Psoas muscle (tissue), 8 donors: ENCODE measurements around the gene HECW1. TPM values are rescaled to one million over a fixed set of nuclear protein-coding genes. Genes with fewer than 3 reads are reported as not detected.

Experiments
- ATAC-seq, 4 donors: fragments of 200-7000 bp; cut with Tn5 transposase; one replicate each; pipeline ENCODE4 v1.9.1; 2020; ENCODE audit warnings: moderate library complexity in 3 of 4, mild to moderate bottlenecking in 2 of 4
- DNase-seq, 2 donors: peaks; one replicate each; pipeline ENCODE4 v3.0.0-alpha.2; 2020
- H3K27ac ChIP-seq: fragments of 200-600 bp; one replicate; pipeline ENCODE4 v1.8.0; 2022
- H3K27me3 ChIP-seq, 3 donors: fragments of 200-600 bp in 1 of 3; one replicate each; pipeline versions ENCODE4 v1.6.1 to v1.8.0; 2013 to 2022; ENCODE audit warnings: low read length in 2 of 3, mild to moderate bottlenecking in 2 of 3, moderate library complexity in 1 of 3; ENCODE audit not compliant: insufficient read depth in 3 of 3
- H3K36me3 ChIP-seq, 2 donors: fragments of 200-600 bp in 1 of 2; one replicate each; pipeline versions ENCODE4 v1.6.1 to v1.8.0; 2013 to 2022; ENCODE audit warnings: low read depth in 1 of 2, mild to moderate bottlenecking in 1 of 2, moderate library complexity in 1 of 2; ENCODE audit not compliant: insufficient read depth in 1 of 2
- H3K4me1 ChIP-seq: fragments of 200-600 bp; one replicate; pipeline ENCODE4 v1.8.0; 2022
- H3K4me3 ChIP-seq: fragments of 200-600 bp; one replicate; pipeline ENCODE4 v1.8.0; 2022; ENCODE audit warnings: mild to moderate bottlenecking
- H3K9me3 ChIP-seq: fragments of 200-600 bp; one replicate; pipeline ENCODE4 v1.8.0; 2022
- WGBS, 3 donors: extraction: QIAGEN DNeasy Blood & Tissue Kit; methylation state at CpG; one replicate each; pipeline versions ENCODE4 v1.1.6 to v1.1.7; 2013; 5-methylcytosine and 5-hydroxymethylcytosine counted together
- intact Hi-C, 2 donors: fragments of 100-400 bp; cut with DNase I; formaldehyde crosslinking; loops; one replicate each; pipeline versions ENCODE4 v1.11.0 to v1.14.2; 2022
- polyA plus RNA-seq, 3 donors: library from polyadenylated mRNA; stranded (reverse); fragments of 200-250 nt; gene quantifications; one replicate each; pipeline ENCODE4 v1.2.3, GENCODE V29; 2013
- total RNA-seq, 4 donors: library from RNA; stranded (reverse); fragmentation: NEBNext Ultra II Directional in 2 of 4; extraction: Animal tissue kit (Norgen Biotek cat#: 25700) in 2 of 4; gene quantifications; one replicate each; pipeline versions ENCODE4 v1.2.1 to v1.2.4, GENCODE V29; 2021 to 2023
- TF ChIP-seq, protein P1 (sequence below): fragments of 200-600 bp; IDR thresholded peaks from one replicate; pipeline ENCODE4 v1.8.0; 2022; ENCODE audit warnings: antibody characterized with exemption
- donor health status: healthy with polysubstance abuse.
- donor health status: DM: no; HTN: no; CAD: no; lungs with moderate emphysema.
- donor health status: Bipolar disorder and iron deficiency.
- donor health status: healthy.
- donor health status: DM: yes; HTN: yes; CAD: no.
- donor health status: DM: no; HTN: no; CAD: no.
- donor health status: DM: no; HTN: no; CAD: no.
- donor health status: DM: yes; HTN: yes; CAD: no.

Gene HECW1
- total and polyA plus RNA-seq, 7 donors: 0.07 to 2.8 (median 1.0) TPM

DNA sequence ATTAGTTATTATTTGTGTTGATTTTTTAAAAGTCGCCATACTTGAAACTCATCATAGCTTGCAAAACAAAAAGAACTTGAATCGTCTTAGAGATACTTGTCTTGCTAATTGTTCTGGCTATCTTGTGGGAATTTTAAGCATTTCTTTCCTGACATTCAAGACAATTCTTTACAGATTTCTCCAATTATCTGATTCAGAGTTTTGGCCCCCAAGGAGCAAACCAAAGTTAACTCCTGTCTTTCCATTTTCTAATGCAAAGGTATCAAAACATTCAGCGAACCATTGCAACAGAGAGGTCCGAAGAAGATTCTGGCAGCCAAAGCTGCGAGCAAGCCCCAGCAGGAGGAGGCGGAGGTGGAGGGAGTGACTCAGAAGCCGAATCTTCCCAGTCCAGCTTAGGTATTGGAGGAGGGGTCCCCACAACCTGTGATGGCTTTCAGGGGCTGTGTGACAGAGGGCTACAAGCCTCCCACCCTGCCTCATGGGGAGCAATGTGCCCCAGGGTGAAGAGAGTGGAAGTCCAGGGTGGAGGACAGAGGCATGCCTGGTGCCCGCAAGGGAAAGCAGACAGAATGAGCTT is 351.0 kb downstream of the HECW1 start:
- DNase-seq (no peak), ATAC-seq (no peak)
- intact Hi-C loops: no loop called here
- no peaks in the 10 kb centered on the region for H3K36me3 ChIP-seq
- H3K9me3 ChIP-seq: no peaks in the 10 kb centered on the region
- peaks cover 23% of the 10 kb centered on the region for H3K4me1 ChIP-seq
- no peak overlapping the region for H3K4me3 ChIP-seq
- H3K27ac ChIP-seq: no peak overlapping the region
- H3K27me3 ChIP-seq: no peaks in the 10 kb centered on the region
- TF ChIP-seq, protein P1, sequence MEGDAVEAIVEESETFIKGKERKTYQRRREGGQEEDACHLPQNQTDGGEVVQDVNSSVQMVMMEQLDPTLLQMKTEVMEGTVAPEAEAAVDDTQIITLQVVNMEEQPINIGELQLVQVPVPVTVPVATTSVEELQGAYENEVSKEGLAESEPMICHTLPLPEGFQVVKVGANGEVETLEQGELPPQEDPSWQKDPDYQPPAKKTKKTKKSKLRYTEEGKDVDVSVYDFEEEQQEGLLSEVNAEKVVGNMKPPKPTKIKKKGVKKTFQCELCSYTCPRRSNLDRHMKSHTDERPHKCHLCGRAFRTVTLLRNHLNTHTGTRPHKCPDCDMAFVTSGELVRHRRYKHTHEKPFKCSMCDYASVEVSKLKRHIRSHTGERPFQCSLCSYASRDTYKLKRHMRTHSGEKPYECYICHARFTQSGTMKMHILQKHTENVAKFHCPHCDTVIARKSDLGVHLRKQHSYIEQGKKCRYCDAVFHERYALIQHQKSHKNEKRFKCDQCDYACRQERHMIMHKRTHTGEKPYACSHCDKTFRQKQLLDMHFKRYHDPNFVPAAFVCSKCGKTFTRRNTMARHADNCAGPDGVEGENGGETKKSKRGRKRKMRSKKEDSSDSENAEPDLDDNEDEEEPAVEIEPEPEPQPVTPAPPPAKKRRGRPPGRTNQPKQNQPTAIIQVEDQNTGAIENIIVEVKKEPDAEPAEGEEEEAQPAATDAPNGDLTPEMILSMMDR: no peak
- 47 to 63% (median 49%) methylated on average over 8 of the region's 8 CpGs for WGBS, 3 donors

GRCh38 chr7:43465581-43466554 is 353.4 kb downstream of the HECW1 start:
- DNase-seq: no peak
- Histone ChIP-seq H3K36me3 (no peaks in the 10 kb centered on the region), H3K9me3 (no peaks in the 10 kb centered on the region), H3K27me3 (no peaks in the 10 kb centered on the region), H3K4me1 (peaks cover 28% of the 10 kb centered on the region), H3K27ac (no peak overlapping the region), H3K4me3 (no peak overlapping the region)
- no peak for ATAC-seq
- intact Hi-C loops: no loop called here
- TF ChIP-seq, protein P1: no peak
- 85 to 87% (median 87%) methylated on average over 11 of the region's 11 CpGs for WGBS, 3 donors

DNA sequence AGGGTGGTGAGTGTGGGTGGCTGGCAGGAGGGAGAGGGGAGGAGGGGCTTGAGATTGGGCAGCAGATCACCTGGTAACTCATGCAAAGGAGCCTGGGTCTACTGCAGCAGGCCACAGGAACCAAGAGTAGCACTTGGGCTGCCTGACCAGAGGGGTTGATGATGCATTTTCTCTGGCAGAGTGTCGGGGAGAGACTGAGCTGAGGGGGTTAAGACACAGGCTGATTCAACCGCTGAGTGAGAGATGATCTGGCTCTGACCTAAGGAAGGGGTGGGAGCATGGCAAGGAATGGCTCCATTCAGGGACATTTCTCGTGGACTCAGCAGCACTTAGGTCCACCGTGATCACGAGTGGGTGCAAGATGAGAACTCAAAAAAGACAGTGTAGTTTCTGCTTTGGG is 355.0 kb downstream of the HECW1 start:
- no peak for DNase-seq
- no peaks in the 10 kb centered on the region for H3K27me3 ChIP-seq
- WGBS, 3 donors: 52 to 76% (median 73%) methylated on average over 5 of the region's 5 CpGs
- TF ChIP-seq, protein P1: no peak
- no peak for ATAC-seq
- intact Hi-C loops: no loop called here
- no peaks in the 10 kb centered on the region for H3K36me3 ChIP-seq
- H3K27ac ChIP-seq: no peak overlapping the region
- no peak overlapping the region for H3K4me3 ChIP-seq
- no peaks in the 10 kb centered on the region for H3K9me3 ChIP-seq
- H3K4me1 ChIP-seq: peaks cover 12% of the 10 kb centered on the region

GRCh38 chr7:43467846-43468245 is 355.4 kb downstream of the HECW1 start:
- WGBS, 3 donors: 89 to 95% (median 91%) methylated on average over 6 of the region's 6 CpGs

More at GRCh38 chr7:43467846-43468245, 355.4 kb downstream of the HECW1 start:
- intact Hi-C loops: no loop called here
- H3K27me3 ChIP-seq: no peaks in the 10 kb centered on the region
- H3K36me3 ChIP-seq: no peaks in the 10 kb centered on the region
- peaks cover 8% of the 10 kb centered on the region for H3K4me1 ChIP-seq
- DNase-seq: no peak
- H3K9me3 ChIP-seq: no peaks in the 10 kb centered on the region
- TF ChIP-seq, protein P1: no peak
- H3K4me3 ChIP-seq: no peak overlapping the region
- no peak overlapping the region for H3K27ac ChIP-seq
- ATAC-seq: no peak
